Heart right ventricle (tissue), 16 donors: Measurements from ENCODE around the gene SDC1. TPM values are rescaled to one million over a fixed set of nuclear protein-coding genes. Genes with fewer than 3 reads are reported as not detected.

ENCODE experiments used
- ATAC-seq, 8 donors: fragments of 200-7000 bp; cut with Tn5 transposase; one replicate each; pipeline ENCODE4 v1.9.1; 2020; ENCODE audit warnings: mild to moderate bottlenecking in 8 of 8, moderate library complexity in 8 of 8, moderate number of reproducible peaks in 1 of 8
- DNase-seq, 2 donors: peaks; one replicate each; pipeline ENCODE4 v3.0.0-alpha.2; 2020
- H3K27ac ChIP-seq, 10 donors: fragments of 200-600 bp; sonication (generic) in 2 of 10; one replicate each; pipeline versions ENCODE4 v1.5.0 to v1.8.0; 2020 to 2022; ENCODE audit warnings: mild to moderate bottlenecking in 3 of 10
- H3K27me3 ChIP-seq, 7 donors: fragments of 200-600 bp; one replicate each; pipeline ENCODE4 v1.8.0; 2021 to 2022; ENCODE audit warnings: mild to moderate bottlenecking in 2 of 7
- H3K36me3 ChIP-seq, 9 donors: fragments of 200-600 bp; sonication (generic) in 1 of 9; one replicate each; pipeline versions ENCODE4 v1.5.0 to v1.8.0; 2020 to 2022; ENCODE audit warnings: mild to moderate bottlenecking in 2 of 9
- H3K4me1 ChIP-seq, 9 donors: fragments of 200-600 bp; sonication (generic) in 1 of 9; one replicate each; pipeline versions ENCODE4 v1.5.0 to v1.8.0; 2020 to 2022; ENCODE audit warnings: mild to moderate bottlenecking in 4 of 9
- H3K4me3 ChIP-seq, 10 donors: fragments of 200-600 bp; sonication (generic) in 2 of 10; one replicate each; pipeline versions ENCODE4 v1.5.0 to v1.8.0; 2020 to 2022; ENCODE audit warnings: mild to moderate bottlenecking in 7 of 10, moderate library complexity in 2 of 10
- H3K9me3 ChIP-seq, 11 donors: fragments of 200-600 bp in 10 of 11; sonication (generic) in 2 of 11; one replicate each; pipeline versions ENCODE4 v1.5.0 to v1.8.0; 2013 to 2022; ENCODE audit warnings: mild to moderate bottlenecking in 2 of 11, control low read depth in 1 of 11, moderate library complexity in 1 of 11
- WGBS, 2 donors: extraction: QIAGEN DNeasy Blood & Tissue Kit; methylation state at CpG; one replicate each; pipeline ENCODE4 v1.1.7; 2013; ENCODE audit warnings: inconsistent platforms in 1 of 2; 5-methylcytosine and 5-hydroxymethylcytosine counted together
- intact Hi-C, 10 donors: fragments of 100-400 bp; cut with DNase I; formaldehyde crosslinking; loops; one replicate each; pipeline versions ENCODE4 v1.11.1 to v1.14.2; 2022
- polyA plus RNA-seq, 2 donors: library from polyadenylated mRNA; stranded (reverse); fragments of 200-250 nt; gene quantifications; one replicate each; pipeline ENCODE4 v1.2.3, GENCODE V29; 2013
- total RNA-seq, 10 donors: library from RNA; stranded (reverse); fragmentation: NEBNext Ultra II Directional in 3 of 10; extraction: Animal tissue kit (Norgen Biotek cat#: 25700) in 3 of 10; gene quantifications; one replicate each; pipeline versions ENCODE4 v1.2.1 to v1.2.4, GENCODE V29; 2021 to 2023
- TF ChIP-seq, protein P1 (sequence below), 9 donors: fragments of 200-600 bp; sonication (generic) in 2 of 9; IDR thresholded peaks; one replicate each; pipeline versions ENCODE4 v1.5.0 to v1.8.0; 2021 to 2022; ENCODE audit warnings: antibody characterized with exemption in 9 of 9, mild to moderate bottlenecking in 5 of 9, moderate library complexity in 1 of 9
- donor health status: Arrhythmogenic right ventricular cardiomyopathy.
- donor health status: ischemic (EF 13 %, LVEDD 7.1; RV severe dilation, severe dysfunction).
- donor health status: healthy with polysubstance abuse.
- donor health status: DM: no; HTN: yes; CAD: no.
- donor health status: DM: no; HTN: no; CAD: no.
- donor health status: ischemic (EF 25% LVEDD 6.9; RV normal size, moderate dysfunction).
- donor health status: ischemic (EF 25% LVEDD 5.7; RV mildly dilated, moderate dysfunction).
- donor health status: healthy.
- donor health status: DM: yes; HTN: yes; CAD: no.
- donor health status: Ischemic cardiomyopathy.
- donor health status: ischemic (EF 35%, LVEDD 5.7; RV mildly dilated, moderate dysfunction).
- donor health status: nonischemic (EF 11% LVEDD 7.7; RV severe dilation, severe dysfunction).
- donor health status: DM: yes; HTN: yes; CAD: no.
- donor health status: PGD.
- donor health status: ischemic (EF 29% LVEDD 5.4; RV normal size, mild dysfunction).
- donor health status: nonischemic (EF 23%, LVEDD 6.1; RV moderate dilation, normal function).

Gene SDC1
- total and polyA plus RNA-seq, 12 donors: 0.27 to 2.1 (median 0.33) TPM; not detected in 2

DNA sequence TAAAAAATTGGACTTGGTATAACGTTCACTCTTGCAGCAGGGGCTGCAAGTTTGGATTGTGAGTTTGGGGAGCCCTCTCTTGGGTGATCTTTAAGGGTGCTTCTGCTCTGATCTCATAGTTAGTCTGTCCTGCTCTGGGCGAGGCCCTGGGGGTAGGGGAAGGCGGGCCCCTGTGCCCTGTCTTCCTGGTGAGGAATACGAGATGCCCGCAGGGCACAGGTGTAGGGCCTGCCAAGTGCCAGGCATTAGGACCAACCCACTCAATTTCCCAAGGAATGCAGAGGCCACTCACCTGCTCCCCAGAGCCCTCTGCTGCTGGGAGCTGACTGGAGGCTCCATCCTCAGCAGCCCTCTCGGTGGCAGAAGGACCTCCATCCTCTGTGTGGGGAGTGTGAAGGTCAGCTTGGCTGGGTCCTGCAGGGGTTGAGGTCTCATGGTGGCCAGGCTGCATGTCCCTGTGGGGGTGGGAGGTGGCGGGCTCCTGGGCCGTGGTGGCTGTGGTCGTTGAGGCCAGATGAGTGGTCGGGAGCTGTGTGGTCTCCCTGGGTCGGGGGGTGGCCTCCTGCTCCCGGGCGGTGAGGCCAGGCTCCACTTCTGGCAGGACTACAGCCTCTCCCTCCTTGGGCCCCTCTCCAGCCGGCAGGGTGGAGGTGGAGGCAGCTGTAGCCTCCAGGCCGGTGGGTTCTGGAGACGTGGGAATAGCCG, 21.3 kb downstream of the SDC1 start:
- 84 to 93% methylated on average over 17 of the region's 17 CpGs for WGBS, 2 donors
- intact Hi-C loops: no loop called here
- no peaks in the 10 kb centered on the region for H3K4me1 ChIP-seq
- no peak overlapping the region for H3K4me3 ChIP-seq
- TF ChIP-seq, protein P1, sequence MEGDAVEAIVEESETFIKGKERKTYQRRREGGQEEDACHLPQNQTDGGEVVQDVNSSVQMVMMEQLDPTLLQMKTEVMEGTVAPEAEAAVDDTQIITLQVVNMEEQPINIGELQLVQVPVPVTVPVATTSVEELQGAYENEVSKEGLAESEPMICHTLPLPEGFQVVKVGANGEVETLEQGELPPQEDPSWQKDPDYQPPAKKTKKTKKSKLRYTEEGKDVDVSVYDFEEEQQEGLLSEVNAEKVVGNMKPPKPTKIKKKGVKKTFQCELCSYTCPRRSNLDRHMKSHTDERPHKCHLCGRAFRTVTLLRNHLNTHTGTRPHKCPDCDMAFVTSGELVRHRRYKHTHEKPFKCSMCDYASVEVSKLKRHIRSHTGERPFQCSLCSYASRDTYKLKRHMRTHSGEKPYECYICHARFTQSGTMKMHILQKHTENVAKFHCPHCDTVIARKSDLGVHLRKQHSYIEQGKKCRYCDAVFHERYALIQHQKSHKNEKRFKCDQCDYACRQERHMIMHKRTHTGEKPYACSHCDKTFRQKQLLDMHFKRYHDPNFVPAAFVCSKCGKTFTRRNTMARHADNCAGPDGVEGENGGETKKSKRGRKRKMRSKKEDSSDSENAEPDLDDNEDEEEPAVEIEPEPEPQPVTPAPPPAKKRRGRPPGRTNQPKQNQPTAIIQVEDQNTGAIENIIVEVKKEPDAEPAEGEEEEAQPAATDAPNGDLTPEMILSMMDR (IDR thresholded peaks at IDR 0.05): no peak
- no peaks in the 10 kb centered on the region for H3K36me3 ChIP-seq
- H3K9me3 ChIP-seq: no peaks in the 10 kb centered on the region
- no peak overlapping the region for H3K27ac ChIP-seq
- no peak for DNase-seq
- H3K27me3 ChIP-seq: no peaks in the 10 kb centered on the region
- no peak for ATAC-seq

DNA sequence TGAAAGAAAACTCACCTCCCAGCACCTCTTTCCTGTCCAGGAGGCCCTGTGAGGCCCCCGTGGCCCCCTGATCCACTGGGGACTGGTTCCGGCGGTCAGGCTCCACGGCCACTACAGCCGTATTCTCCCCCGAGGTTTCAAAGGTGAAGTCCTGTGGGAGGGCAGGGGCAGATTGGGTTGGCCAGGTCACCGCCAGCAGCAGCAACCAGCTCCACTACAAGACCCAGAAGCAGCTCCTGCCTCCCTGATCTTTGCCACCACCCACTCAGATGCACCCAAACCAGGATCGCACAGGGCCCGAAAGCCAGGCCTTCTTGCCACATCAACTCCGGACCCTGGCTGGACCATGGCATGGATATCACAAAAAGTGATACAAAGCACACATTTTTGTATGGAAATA, 21.9 kb downstream of the SDC1 start:
- intact Hi-C loops: no loop called here
- H3K9me3 ChIP-seq: no peaks in the 10 kb centered on the region
- H3K27ac ChIP-seq: no peak overlapping the region

DNA sequence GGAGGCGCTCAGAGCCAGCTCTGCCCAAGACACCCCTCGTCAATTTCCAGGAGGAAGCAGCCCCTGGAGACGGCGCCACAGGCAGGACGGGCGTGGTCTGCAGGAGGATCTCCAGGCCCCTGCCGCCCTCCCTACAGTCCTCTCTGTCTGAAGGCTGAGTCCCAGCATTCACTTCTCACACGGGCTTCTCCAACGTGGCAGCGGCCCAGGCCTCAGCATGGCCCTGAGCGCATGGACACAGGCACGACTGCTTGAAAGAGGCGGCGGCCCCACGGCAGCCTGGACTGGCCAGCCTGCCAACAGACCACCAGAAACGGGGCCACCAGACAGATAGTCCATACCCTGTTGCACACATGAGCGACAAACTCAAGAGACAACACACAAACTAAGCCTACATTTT, 23.3 kb downstream of the SDC1 start:
- WGBS, 2 donors: 81 to 89% methylated on average over 17 of the region's 17 CpGs
- TF ChIP-seq, protein P1 (IDR thresholded peaks at IDR 0.05): no peak
- intact Hi-C loops: no loop called here
- Histone ChIP-seq H3K27ac (no peak overlapping the region), H3K4me1 (no peaks in the 10 kb centered on the region), H3K4me3 (no peak overlapping the region), H3K9me3 (no peaks in the 10 kb centered on the region), H3K36me3 (no peaks in the 10 kb centered on the region), H3K27me3 (no peaks in the 10 kb centered on the region)
- no peak for ATAC-seq
- DNase-seq: no peak

More for the DNA sequence above, 21.9 kb downstream of the SDC1 start:
- WGBS, 2 donors: 93 to 97% methylated on average over 10 of the region's 10 CpGs
- no peak for DNase-seq
- no peaks in the 10 kb centered on the region for H3K4me1 ChIP-seq
- TF ChIP-seq, protein P1 (IDR thresholded peaks at IDR 0.05): no peak
- no peak overlapping the region for H3K4me3 ChIP-seq
- H3K36me3 ChIP-seq: no peaks in the 10 kb centered on the region
- no peak for ATAC-seq
- H3K27me3 ChIP-seq: no peaks in the 10 kb centered on the region

DNA sequence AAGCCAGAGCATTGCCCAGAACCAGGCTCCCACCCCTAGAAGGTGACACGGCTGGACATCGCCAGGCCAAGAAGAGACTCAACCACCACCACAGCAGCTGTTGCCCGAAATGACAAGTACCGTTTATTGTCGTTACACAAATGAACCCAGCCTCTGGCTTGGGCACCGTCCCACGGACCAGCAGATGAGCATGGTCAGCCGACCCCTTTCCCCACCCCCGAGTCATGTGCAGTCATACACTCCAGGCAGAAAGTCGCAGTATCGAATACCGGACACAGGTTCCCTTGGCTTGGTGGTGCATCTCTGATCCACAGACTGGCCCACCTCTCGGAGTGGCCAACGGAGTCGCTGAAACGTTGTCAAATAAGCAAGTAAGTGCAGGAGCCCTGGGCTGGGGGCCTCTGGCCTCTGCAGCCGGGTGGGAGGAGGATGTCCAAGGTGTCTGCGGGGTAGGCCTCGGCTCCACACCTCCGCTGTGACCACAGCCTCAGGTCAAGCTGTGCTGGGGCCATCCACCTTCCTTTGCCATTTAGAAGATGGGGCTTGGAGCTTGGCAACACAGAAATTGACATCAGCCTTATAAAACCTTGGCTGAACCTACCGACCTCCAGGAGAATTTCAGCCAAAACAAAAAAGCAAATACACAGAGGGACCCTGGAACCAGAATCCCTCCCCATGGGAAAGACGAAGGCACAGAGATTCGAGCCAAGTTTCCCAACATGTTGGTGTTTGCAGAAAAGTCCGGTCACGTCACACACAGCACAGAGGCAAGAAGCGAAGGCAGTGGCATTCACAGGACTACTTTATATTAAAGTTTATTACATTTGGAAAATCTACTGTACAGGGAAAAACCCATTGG, 24.0 kb downstream of the SDC1 start:
- intact Hi-C loops: no loop called here
- DNase-seq (no peak), ATAC-seq (no peak)
- 93 to 94% methylated on average over 26 of the region's 26 CpGs for WGBS, 2 donors
- Histone ChIP-seq H3K36me3 (no peaks in the 10 kb centered on the region), H3K4me3 (no peak overlapping the region), H3K4me1 (no peaks in the 10 kb centered on the region), H3K27me3 (no peaks in the 10 kb centered on the region), H3K9me3 (no peaks in the 10 kb centered on the region), H3K27ac (no peak overlapping the region)
- TF ChIP-seq, protein P1 (IDR thresholded peaks at IDR 0.05): no peak
